Measurements from ENCODE around the gene ALX1. TPM values are rescaled to one million over a fixed set of nuclear protein-coding genes. Genes with fewer than 3 reads are reported as not detected.

The ALX1 gene
- total RNA-seq, 1 experiment from 2014 or later = 2.9 TPM

GRCh38 chr12:85273381-85274314, 6.4 kb upstream of the ALX1 start:
- Mint-ChIP-seq H3K9me3 (ENCODE audit: low read depth, unreplicated experiment) (no peaks in the 10 kb centered on the region), H3K36me3 (ENCODE audit: insufficient read depth, unreplicated experiment) (no peaks in the 10 kb centered on the region), H3K27me3 (ENCODE audit: unreplicated experiment) (no peaks in the 10 kb centered on the region), H3K27ac (ENCODE audit: unreplicated experiment) (no peak overlapping the region), H3K4me1 (ENCODE audit: low read depth, unreplicated experiment) (no peaks in the 10 kb centered on the region), H3K4me3 (ENCODE audit: low read depth, unreplicated experiment) (no peak overlapping the region)
- TF ChIP-seq, protein P1, sequence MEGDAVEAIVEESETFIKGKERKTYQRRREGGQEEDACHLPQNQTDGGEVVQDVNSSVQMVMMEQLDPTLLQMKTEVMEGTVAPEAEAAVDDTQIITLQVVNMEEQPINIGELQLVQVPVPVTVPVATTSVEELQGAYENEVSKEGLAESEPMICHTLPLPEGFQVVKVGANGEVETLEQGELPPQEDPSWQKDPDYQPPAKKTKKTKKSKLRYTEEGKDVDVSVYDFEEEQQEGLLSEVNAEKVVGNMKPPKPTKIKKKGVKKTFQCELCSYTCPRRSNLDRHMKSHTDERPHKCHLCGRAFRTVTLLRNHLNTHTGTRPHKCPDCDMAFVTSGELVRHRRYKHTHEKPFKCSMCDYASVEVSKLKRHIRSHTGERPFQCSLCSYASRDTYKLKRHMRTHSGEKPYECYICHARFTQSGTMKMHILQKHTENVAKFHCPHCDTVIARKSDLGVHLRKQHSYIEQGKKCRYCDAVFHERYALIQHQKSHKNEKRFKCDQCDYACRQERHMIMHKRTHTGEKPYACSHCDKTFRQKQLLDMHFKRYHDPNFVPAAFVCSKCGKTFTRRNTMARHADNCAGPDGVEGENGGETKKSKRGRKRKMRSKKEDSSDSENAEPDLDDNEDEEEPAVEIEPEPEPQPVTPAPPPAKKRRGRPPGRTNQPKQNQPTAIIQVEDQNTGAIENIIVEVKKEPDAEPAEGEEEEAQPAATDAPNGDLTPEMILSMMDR (IDR thresholded peaks at IDR 0.05; ENCODE audit: unreplicated experiment) = no peak
- CTCF ChIA-PET = interaction anchor here (0.6 kb wide), 1 partner anchor 192 kb away, joined by 6 read pairs; no protein-coding TSS in a partner anchor
- BruUV-seq (replicated peaks) = no TSS peak
- intact Hi-C loops (cut with micrococcal nuclease; ENCODE audit: unreplicated experiment) = no loop called here
- DNase-seq = no peak

- CTCF ChIA-PET = no interaction called here
- Mint-ChIP-seq H3K4me3 (ENCODE audit: low read depth, unreplicated experiment) (no peak overlapping the region), H3K27me3 (ENCODE audit: unreplicated experiment) (no peaks in the 10 kb centered on the region), H3K36me3 (ENCODE audit: insufficient read depth, unreplicated experiment) (no peaks in the 10 kb centered on the region), H3K9me3 (ENCODE audit: low read depth, unreplicated experiment) (no peaks in the 10 kb centered on the region), H3K4me1 (ENCODE audit: low read depth, unreplicated experiment) (no peaks in the 10 kb centered on the region), H3K27ac (ENCODE audit: unreplicated experiment) (no peak overlapping the region)
- BruUV-seq (replicated peaks) = no TSS peak
- intact Hi-C loops (cut with micrococcal nuclease; ENCODE audit: unreplicated experiment) = no loop called here
- TF ChIP-seq, protein P1 (IDR thresholded peaks at IDR 0.05; ENCODE audit: unreplicated experiment) = no peak
- DNase-seq = no peak
These were observed 5.7 kb upstream of the ALX1 start for GRCh38 chr12:85274315-85274651.

- intact Hi-C loops (cut with micrococcal nuclease; ENCODE audit: unreplicated experiment) = no loop called here
- CTCF ChIA-PET = interaction anchor here (0.6 kb wide), 1 partner anchor 1077 kb away, joined by 9 read pairs; no protein-coding TSS in a partner anchor
- DNase-seq = no peak
- no peaks in the 10 kb centered on the region for H3K4me1 Mint-ChIP-seq (ENCODE audit: low read depth, unreplicated experiment)
- BruUV-seq (replicated peaks) = no TSS peak
- no peak overlapping the region for H3K27ac Mint-ChIP-seq (ENCODE audit: unreplicated experiment)
- H3K9me3 Mint-ChIP-seq (ENCODE audit: low read depth, unreplicated experiment) = no peaks in the 10 kb centered on the region
- no peak overlapping the region for H3K4me3 Mint-ChIP-seq (ENCODE audit: low read depth, unreplicated experiment)
- TF ChIP-seq, protein P1 (IDR thresholded peaks at IDR 0.05; ENCODE audit: unreplicated experiment) = no peak
- no peaks in the 10 kb centered on the region for H3K27me3 Mint-ChIP-seq (ENCODE audit: unreplicated experiment)
- peaks cover 5% of the 10 kb centered on the region for H3K36me3 Mint-ChIP-seq (ENCODE audit: insufficient read depth, unreplicated experiment)
These were observed 4.6 kb upstream of the ALX1 start for GRCh38 chr12:85275374-85275773.

DNA sequence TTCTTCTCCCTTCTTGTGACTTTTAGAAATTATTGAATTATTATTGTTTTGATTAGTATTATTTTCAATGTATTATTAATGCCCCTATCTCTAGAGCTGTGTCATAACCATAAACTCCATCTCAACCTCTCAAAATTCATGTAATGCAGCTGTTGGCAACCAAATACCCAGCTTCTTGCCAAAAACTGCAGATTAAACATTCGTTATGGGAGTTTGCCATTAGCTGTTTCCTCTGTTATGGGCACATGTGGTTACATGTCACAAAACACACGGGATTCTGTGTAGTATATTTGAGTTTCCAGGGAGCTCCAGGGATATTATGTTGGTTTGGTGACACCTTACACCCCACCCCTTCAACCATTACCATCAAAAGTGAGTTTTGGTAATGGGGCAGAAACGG, 2.8 kb upstream of the ALX1 start:
- no peak overlapping the region for H3K4me3 Mint-ChIP-seq (ENCODE audit: low read depth, unreplicated experiment)
- peaks cover 13% of the 10 kb centered on the region for H3K36me3 Mint-ChIP-seq (ENCODE audit: insufficient read depth, unreplicated experiment)
- TF ChIP-seq, protein P1 (IDR thresholded peaks at IDR 0.05; ENCODE audit: unreplicated experiment) = no peak
- intact Hi-C loops (cut with micrococcal nuclease; ENCODE audit: unreplicated experiment) = no loop called here
- CTCF ChIA-PET = no interaction called here
- no peaks in the 10 kb centered on the region for H3K27me3 Mint-ChIP-seq (ENCODE audit: unreplicated experiment)
- H3K9me3 Mint-ChIP-seq (ENCODE audit: low read depth, unreplicated experiment) = no peaks in the 10 kb centered on the region
- H3K4me1 Mint-ChIP-seq (ENCODE audit: low read depth, unreplicated experiment) = no peaks in the 10 kb centered on the region
- BruUV-seq (replicated peaks) = no TSS peak
- H3K27ac Mint-ChIP-seq (ENCODE audit: unreplicated experiment) = no peak overlapping the region
- no peak for DNase-seq
